Stomach smooth muscle (tissue), 2 donors: ENCODE measurements around the gene PARD6B.
"Not testable (repeated sequence)": the region's sequence is repeated elsewhere in the genome, so short reads cannot be mapped to it uniquely, and the experiment has no call there.

Experiments
- H3K27ac ChIP-seq: one replicate; pipeline ENCODE4 v1.7.0; 2013; ENCODE audit warnings: mild to moderate bottlenecking, low read length, inconsistent platforms
- H3K27me3 ChIP-seq, 2 donors: one replicate each; pipeline ENCODE4 v1.7.0; 2013; ENCODE audit warnings: low read length in 2 of 2; ENCODE audit not compliant: insufficient read depth in 2 of 2, control insufficient read depth in 1 of 2
- H3K36me3 ChIP-seq, 2 donors: one replicate each; pipeline ENCODE4 v1.7.0; 2013; ENCODE audit warnings: low read length in 2 of 2; ENCODE audit not compliant: control insufficient read depth in 2 of 2, insufficient read depth in 2 of 2
- H3K4me1 ChIP-seq: one replicate; pipeline ENCODE4 v1.7.0; 2013; ENCODE audit warnings: low read length; ENCODE audit not compliant: control insufficient read depth, insufficient read depth
- H3K4me3 ChIP-seq, 2 donors: one replicate each; pipeline ENCODE4 v1.7.0; 2013; ENCODE audit warnings: low read length in 2 of 2
- H3K9ac ChIP-seq, 2 donors: one replicate each; pipeline ENCODE4 v1.7.0; 2013; ENCODE audit warnings: low read length in 2 of 2, mild to moderate bottlenecking in 1 of 2
- H3K9me3 ChIP-seq, 2 donors: one replicate each; pipeline ENCODE4 v1.7.0; 2013; ENCODE audit warnings: low read length in 2 of 2; ENCODE audit not compliant: control insufficient read depth in 2 of 2
- donor health status: healthy.
- donor health status: Pancreatic carcinoma.

Gene PARD6B

GRCh38 chr20:50766955-50767809, 35.8 kb downstream of the PARD6B start:
- not testable (repeated sequence) for H3K9ac ChIP-seq, H3K9me3 ChIP-seq, H3K27me3 ChIP-seq, H3K36me3 ChIP-seq, H3K4me3 ChIP-seq, H3K27ac ChIP-seq
- peaks cover 13% of the 10 kb centered on the region for H3K4me1 ChIP-seq

DNA sequence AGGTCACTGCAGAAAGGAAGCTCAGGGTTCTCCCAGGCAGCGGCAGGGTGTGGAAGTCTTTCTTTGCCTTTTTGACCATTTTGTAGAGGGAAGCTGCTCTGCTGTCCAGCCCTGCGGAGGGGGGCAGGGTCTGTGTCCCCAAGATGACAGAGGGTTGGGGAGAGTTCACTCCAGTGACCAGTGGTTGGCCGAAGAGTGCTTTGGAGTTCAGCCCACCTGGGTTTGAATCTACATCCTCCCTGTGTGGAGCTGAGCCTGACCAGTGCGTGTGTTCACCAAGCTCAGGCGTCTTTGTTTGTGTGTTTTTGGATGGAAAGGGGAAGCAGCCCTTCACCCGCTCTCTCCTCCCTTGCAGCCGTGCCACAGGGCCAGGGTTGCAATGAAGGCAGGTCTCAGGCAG, 37.6 kb downstream of the PARD6B start:
- not testable (repeated sequence) for H3K9ac ChIP-seq, H3K4me1 ChIP-seq, H3K9me3 ChIP-seq, H3K4me3 ChIP-seq, H3K27me3 ChIP-seq, H3K27ac ChIP-seq, H3K36me3 ChIP-seq

- H3K36me3 ChIP-seq, H3K27me3 ChIP-seq, H3K4me1 ChIP-seq, H3K4me3 ChIP-seq, H3K27ac ChIP-seq, H3K9me3 ChIP-seq, H3K9ac ChIP-seq: not testable (repeated sequence)
These were observed 38.2 kb downstream of the PARD6B start for GRCh38 chr20:50769551-50770085.

GRCh38 chr20:50771419-50772080, 40.2 kb downstream of the PARD6B start:
- H3K36me3 ChIP-seq, H3K9me3 ChIP-seq, H3K4me3 ChIP-seq, H3K27ac ChIP-seq, H3K9ac ChIP-seq, H3K27me3 ChIP-seq, H3K4me1 ChIP-seq: not testable (repeated sequence)

DNA sequence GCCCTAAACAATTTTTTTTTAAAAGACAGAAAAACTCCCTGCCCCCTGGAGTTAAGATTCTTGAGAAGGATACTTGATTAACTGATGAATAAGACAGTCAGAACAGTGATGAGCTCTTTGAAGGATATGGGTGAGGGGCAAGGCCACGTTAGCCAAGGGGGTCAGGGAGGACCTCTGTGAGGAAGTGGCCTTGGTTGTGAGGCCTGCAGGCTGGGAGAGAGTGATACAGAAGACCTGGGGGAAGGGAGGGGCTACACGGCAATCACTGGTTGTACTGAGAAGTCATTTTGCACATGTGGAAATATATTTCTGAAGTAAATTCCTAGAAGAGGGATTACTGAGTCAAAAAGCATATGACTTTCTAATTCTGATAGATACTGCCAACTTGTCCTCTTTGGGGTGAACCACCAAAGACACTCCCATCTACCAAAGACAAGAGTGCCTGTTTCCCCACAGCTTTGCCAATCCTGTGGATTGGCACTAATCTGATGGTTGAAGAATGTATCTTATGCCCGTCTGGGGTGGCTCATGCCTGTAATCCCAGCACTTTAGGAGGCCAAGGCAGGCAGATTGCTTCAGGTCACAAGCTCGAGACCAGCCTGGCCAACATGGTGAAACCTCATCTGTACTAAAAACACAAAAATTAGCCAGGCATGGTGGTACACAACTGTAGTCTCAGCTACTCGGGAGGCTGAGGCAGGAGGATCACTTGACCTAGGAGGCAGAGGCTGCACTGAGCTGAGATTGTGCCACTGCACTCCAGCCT, 41.2 kb downstream of the PARD6B start:
- H3K9ac ChIP-seq, result no peak overlapping the region
- H3K36me3 ChIP-seq, result no peaks in the 10 kb centered on the region
- H3K9me3 ChIP-seq, result no peaks in the 10 kb centered on the region
- H3K4me1 ChIP-seq, result no peaks in the 10 kb centered on the region
- no peaks in the 10 kb centered on the region for H3K27me3 ChIP-seq
- H3K4me3 ChIP-seq, result no peak overlapping the region
- no peak overlapping the region for H3K27ac ChIP-seq

DNA sequence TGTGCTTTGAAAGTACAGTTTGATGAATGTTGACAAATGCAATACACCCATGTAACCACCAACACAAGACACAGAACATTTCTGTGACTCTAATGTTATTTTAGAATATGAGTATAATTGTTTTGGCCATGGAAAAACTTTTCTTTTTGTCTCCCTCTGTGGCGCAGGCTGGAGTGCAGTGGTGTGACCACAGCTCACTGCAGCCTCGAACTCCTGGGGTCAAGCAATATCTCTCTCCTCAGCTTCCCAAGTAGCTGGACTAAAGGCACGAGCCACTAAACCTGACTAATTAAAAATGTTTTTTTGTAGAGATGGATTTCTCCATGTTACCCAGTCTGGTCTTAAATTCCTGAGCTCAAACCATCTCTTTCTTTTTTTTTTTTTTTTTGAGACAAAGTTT, 43.1 kb downstream of the PARD6B start:
- Histone ChIP-seq H3K27me3 (no peaks in the 10 kb centered on the region), H3K36me3 (no peaks in the 10 kb centered on the region), H3K27ac (no peak overlapping the region), H3K4me1 (no peaks in the 10 kb centered on the region), H3K9me3 (no peaks in the 10 kb centered on the region), H3K9ac (no peak overlapping the region), H3K4me3 (no peak overlapping the region)

GRCh38 chr20:50776122-50776817, 44.9 kb downstream of the PARD6B start:
- no peaks in the 10 kb centered on the region for H3K4me1 ChIP-seq
- no peaks in the 10 kb centered on the region for H3K27me3 ChIP-seq
- H3K9ac ChIP-seq, result no peak overlapping the region
- no peak overlapping the region for H3K27ac ChIP-seq
- H3K36me3 ChIP-seq, result no peaks in the 10 kb centered on the region
- H3K9me3 ChIP-seq, result no peaks in the 10 kb centered on the region
- no peak overlapping the region for H3K4me3 ChIP-seq

- Histone ChIP-seq H3K36me3 (no peaks in the 10 kb centered on the region), H3K4me1 (no peaks in the 10 kb centered on the region)
These were observed 46.0 kb downstream of the PARD6B start for GRCh38 chr20:50777373-50777772.

DNA sequence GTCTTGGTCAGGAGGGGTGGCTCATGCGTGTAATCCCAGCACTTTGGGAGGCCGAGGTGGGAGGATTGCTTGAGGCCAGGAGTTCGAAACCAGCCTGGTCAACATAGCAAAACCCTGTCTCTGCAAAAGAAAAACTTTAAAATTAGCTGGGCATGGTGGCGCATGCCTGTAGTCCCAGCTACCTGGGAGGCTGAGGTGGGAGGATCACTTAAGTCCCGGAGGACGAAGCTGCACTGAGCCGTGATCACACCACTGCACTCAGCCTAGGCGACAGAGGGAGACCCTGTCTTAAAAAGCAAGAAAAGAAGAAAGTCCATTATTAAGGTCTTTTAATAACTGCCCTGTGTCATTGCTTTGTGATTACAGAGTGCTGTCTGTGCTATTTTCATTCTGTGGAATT, 47.6 kb downstream of the PARD6B start:
- H3K27ac ChIP-seq, H3K27me3 ChIP-seq, H3K9ac ChIP-seq, H3K4me3 ChIP-seq, H3K4me1 ChIP-seq, H3K36me3 ChIP-seq, H3K9me3 ChIP-seq: not testable (repeated sequence)

More at GRCh38 chr20:50777373-50777772, 46.0 kb downstream of the PARD6B start:
- H3K27ac ChIP-seq, result no peak overlapping the region
- H3K9ac ChIP-seq, result no peak overlapping the region
- H3K4me3 ChIP-seq, result no peak overlapping the region
- H3K27me3 ChIP-seq, result no peaks in the 10 kb centered on the region
- H3K9me3 ChIP-seq, result no peaks in the 10 kb centered on the region

DNA sequence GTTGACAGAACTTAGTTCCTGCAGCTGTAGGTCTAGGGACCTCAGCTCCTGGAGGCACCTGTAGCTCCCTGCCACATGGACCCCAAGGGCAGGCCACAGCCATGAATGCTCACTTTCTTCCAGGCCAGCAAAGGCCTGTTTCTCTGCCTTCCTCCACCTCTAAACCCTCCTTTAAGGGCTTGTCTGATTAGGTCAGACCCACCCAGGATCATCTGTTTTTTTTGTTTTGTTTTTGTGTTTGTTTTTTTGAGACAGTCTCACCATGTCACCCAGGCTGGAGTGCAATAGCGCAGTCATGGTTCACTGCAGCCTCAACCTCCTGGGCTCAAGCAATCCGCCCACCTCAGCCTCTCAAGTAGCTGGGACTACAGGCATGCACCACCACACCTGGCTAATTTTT, 52.0 kb downstream of the PARD6B start:
- Histone ChIP-seq H3K9me3 (no peaks in the 10 kb centered on the region), H3K36me3 (no peaks in the 10 kb centered on the region), H3K9ac (no peak overlapping the region), H3K4me3 (no peak overlapping the region), H3K4me1 (no peaks in the 10 kb centered on the region), H3K27ac (no peak overlapping the region), H3K27me3 (no peaks in the 10 kb centered on the region)
